Sigmoid colon (tissue), 7 donors: ENCODE data around the gene MTOR. TPM values are rescaled to one million over a fixed set of nuclear protein-coding genes. Genes with fewer than 3 reads are reported as not detected.

Source experiments
- DNase-seq: peaks from one replicate; pipeline ENCODE4 v3.0.0-alpha.2; 2019
- H3K27ac ChIP-seq, 4 donors: fragments of 200-600 bp; sonication (generic); one replicate each; pipeline ENCODE4 v1.5.1; 2016 to 2019; ENCODE audit warnings: mild to moderate bottlenecking in 1 of 4
- H3K27me3 ChIP-seq, 3 donors: fragments of 200-600 bp; sonication (generic); one replicate each; pipeline ENCODE4 v1.5.1; 2019; ENCODE audit warnings: mild to moderate bottlenecking in 1 of 3
- H3K36me3 ChIP-seq, 4 donors: fragments of 200-600 bp; sonication (generic); one replicate each; pipeline ENCODE4 v1.5.1; 2016 to 2019
- H3K4me1 ChIP-seq, 4 donors: fragments of 200-600 bp; sonication (generic); one replicate each; pipeline ENCODE4 v1.5.1; 2017 to 2019
- H3K4me3 ChIP-seq, 4 donors: fragments of 200-600 bp; sonication (generic); one replicate each; pipeline ENCODE4 v1.5.1; 2017 to 2019; ENCODE audit warnings: mild to moderate bottlenecking in 2 of 4, moderate library complexity in 1 of 4
- H3K9me3 ChIP-seq, 4 donors: fragments of 200-600 bp in 3 of 4; sonication (generic) in 3 of 4; one replicate each; pipeline versions ENCODE4 v1.5.1 to v1.6.1; 2013 to 2019
- EP300 ChIP-seq, 4 donors: sonication (generic); formaldehyde crosslinking; IDR thresholded peaks; one replicate each; pipeline ENCODE4 v1.6.1; 2017; ENCODE audit warnings: antibody characterized with exemption in 4 of 4
- POLR2A ChIP-seq, 2 donors: fragments of 450-650 bp; IDR thresholded peaks; one replicate each; pipeline ENCODE4 v1.6.1; 2016; ENCODE audit warnings: antibody characterized with exemption in 2 of 2, mild to moderate bottlenecking in 2 of 2, moderate library complexity in 2 of 2
- POLR2AphosphoS5 ChIP-seq, 4 donors: sonication (generic); formaldehyde crosslinking; IDR thresholded peaks; one replicate each; pipeline ENCODE4 v1.6.1; 2017; ENCODE audit warnings: antibody characterized with exemption in 4 of 4
- WGBS, 2 donors: extraction: QIAGEN DNeasy Blood & Tissue Kit; methylation state at CpG; one replicate each; pipeline ENCODE4 v1.1.7; 2013; 5-methylcytosine and 5-hydroxymethylcytosine counted together
- intact Hi-C: fragments of 100-400 bp; cut with DNase I; formaldehyde crosslinking; loops from one replicate; pipeline ENCODE4 v1.15.1; 2023
- polyA plus RNA-seq, 3 donors: library from polyadenylated mRNA; stranded (reverse); fragments of 200-250 nt; gene quantifications; one replicate each; pipeline ENCODE4 v1.2.3, GENCODE V29; 2013
- total RNA-seq, 4 donors: library from RNA; depleted of rRNA; stranded (reverse); fragments of >200 nt; gene quantifications; one replicate each; pipeline ENCODE4 v1.1.0, GENCODE V29; 2016
- TF ChIP-seq, protein P1 (sequence below), 4 experiments: fragments of 450-650 bp in 3 of 4; fragments of 200-600 bp in 1 of 4; IDR thresholded peaks; one replicate each; pipeline ENCODE4 v1.5.1; 2016 to 2019; ENCODE audit warnings: antibody characterized with exemption in 4 of 4, mild to moderate bottlenecking in 3 of 4, moderate library complexity in 2 of 4
- donor health status: healthy with polysubstance abuse.
- donor health status: Bipolar disorder and iron deficiency.
- donor health status: healthy.

Gene MTOR
- total and polyA plus RNA-seq, 7 donors = 7.6 to 38.1 (median 25.2) TPM

DNA sequence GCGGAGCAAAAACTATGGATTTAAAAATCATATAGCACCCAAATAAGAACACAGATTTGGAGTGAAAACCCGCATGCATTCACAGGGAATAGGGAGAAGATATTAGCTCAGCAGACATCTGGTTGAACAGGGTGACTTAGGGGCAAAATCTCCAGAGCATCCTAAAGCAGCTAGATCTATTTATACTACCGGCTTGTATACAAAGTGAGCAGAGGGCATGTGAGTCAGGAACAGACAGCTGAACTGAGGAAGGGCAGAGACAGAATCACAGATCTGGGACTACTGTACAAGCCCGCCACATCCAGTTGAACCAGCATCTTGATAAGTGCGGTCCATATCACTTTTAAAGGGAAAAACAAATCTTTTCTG, 127.5 kb downstream of the MTOR start:
- peaks cover 17 to 84% (median 37%) of the 10 kb centered on the region in 4 donors for H3K36me3 ChIP-seq
- intact Hi-C loops = no loop called here
- peaks cover 0 to 19% (median 17%) of the 10 kb centered on the region in 4 donors for H3K4me1 ChIP-seq
- no peak for DNase-seq
- H3K4me3 ChIP-seq = no peak overlapping the region
- WGBS, 2 donors = 46 to 56% methylated on average over 5 of the region's 5 CpGs
- no peaks in the 10 kb centered on the region for H3K27me3 ChIP-seq
- no peaks in the 10 kb centered on the region for H3K9me3 ChIP-seq
- no peak for TF ChIP-seq POLR2A (IDR thresholded peaks at IDR 0.05)
- peak in 1 of 4 donors; percentile 19 for TF ChIP-seq POLR2AphosphoS5 (IDR thresholded peaks at IDR 0.05)
- TF ChIP-seq, protein P1, sequence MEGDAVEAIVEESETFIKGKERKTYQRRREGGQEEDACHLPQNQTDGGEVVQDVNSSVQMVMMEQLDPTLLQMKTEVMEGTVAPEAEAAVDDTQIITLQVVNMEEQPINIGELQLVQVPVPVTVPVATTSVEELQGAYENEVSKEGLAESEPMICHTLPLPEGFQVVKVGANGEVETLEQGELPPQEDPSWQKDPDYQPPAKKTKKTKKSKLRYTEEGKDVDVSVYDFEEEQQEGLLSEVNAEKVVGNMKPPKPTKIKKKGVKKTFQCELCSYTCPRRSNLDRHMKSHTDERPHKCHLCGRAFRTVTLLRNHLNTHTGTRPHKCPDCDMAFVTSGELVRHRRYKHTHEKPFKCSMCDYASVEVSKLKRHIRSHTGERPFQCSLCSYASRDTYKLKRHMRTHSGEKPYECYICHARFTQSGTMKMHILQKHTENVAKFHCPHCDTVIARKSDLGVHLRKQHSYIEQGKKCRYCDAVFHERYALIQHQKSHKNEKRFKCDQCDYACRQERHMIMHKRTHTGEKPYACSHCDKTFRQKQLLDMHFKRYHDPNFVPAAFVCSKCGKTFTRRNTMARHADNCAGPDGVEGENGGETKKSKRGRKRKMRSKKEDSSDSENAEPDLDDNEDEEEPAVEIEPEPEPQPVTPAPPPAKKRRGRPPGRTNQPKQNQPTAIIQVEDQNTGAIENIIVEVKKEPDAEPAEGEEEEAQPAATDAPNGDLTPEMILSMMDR (IDR thresholded peaks at IDR 0.05) = no peak
- peak overlapping the region in 2 of 4 donors; percentile 54 to 58 for H3K27ac ChIP-seq

GRCh38 chr1:11134251-11134897, 128.0 kb downstream of the MTOR start:
- TF ChIP-seq, protein P1 (IDR thresholded peaks at IDR 0.05) = no peak
- TF ChIP-seq EP300 (IDR thresholded peaks at IDR 0.05) (no peak), POLR2AphosphoS5 (IDR thresholded peaks at IDR 0.05) (no peak), POLR2A (IDR thresholded peaks at IDR 0.05) (no peak)
- DNase-seq = no peak
- 38 to 72% methylated on average over 5 of the region's 5 CpGs for WGBS, 2 donors

GRCh38 chr1:11132563-11133293, 129.6 kb downstream of the MTOR start:
- Histone ChIP-seq H3K4me1 (peaks cover 0 to 19% (median 17%) of the 10 kb centered on the region in 4 donors), H3K4me3 (no peak overlapping the region), H3K27me3 (no peaks in the 10 kb centered on the region), H3K36me3 (peaks cover 34 to 84% (median 43%) of the 10 kb centered on the region in 4 donors), H3K27ac (no peak overlapping the region), H3K9me3 (no peaks in the 10 kb centered on the region)
- WGBS, 2 donors = 86 to 93% methylated on average over 8 of the region's 8 CpGs
- TF ChIP-seq, protein P1 (IDR thresholded peaks at IDR 0.05) = no peak
- TF ChIP-seq POLR2A (IDR thresholded peaks at IDR 0.05) = no peak
- TF ChIP-seq EP300 (IDR thresholded peaks at IDR 0.05) = no peak
- TF ChIP-seq POLR2AphosphoS5 (IDR thresholded peaks at IDR 0.05) = no peak
- no peak for DNase-seq
- intact Hi-C loops = no loop called here

More at GRCh38 chr1:11134251-11134897, 128.0 kb downstream of the MTOR start:
- no peak overlapping the region for H3K4me3 ChIP-seq
- peaks cover 22 to 84% (median 40%) of the 10 kb centered on the region in 4 donors for H3K36me3 ChIP-seq
- peak overlapping the region in 2 of 4 donors; percentile 54 to 58 for H3K27ac ChIP-seq
- no peaks in the 10 kb centered on the region for H3K9me3 ChIP-seq
- peaks cover 0 to 19% (median 17%) of the 10 kb centered on the region in 4 donors for H3K4me1 ChIP-seq
- no peaks in the 10 kb centered on the region for H3K27me3 ChIP-seq
- intact Hi-C loops = no loop called here

- WGBS, 2 donors = 74 to 87% methylated on average over 3 of the region's 3 CpGs
- intact Hi-C loops = no loop called here
Observed at GRCh38 chr1:11131816-11132215, 130.5 kb downstream of the MTOR start.

More at GRCh38 chr1:11131816-11132215, 130.5 kb downstream of the MTOR start:
- Histone ChIP-seq H3K9me3 (no peaks in the 10 kb centered on the region), H3K4me1 (peaks cover 0 to 19% (median 17%) of the 10 kb centered on the region in 4 donors), H3K27ac (no peak overlapping the region), H3K4me3 (no peak overlapping the region), H3K27me3 (no peaks in the 10 kb centered on the region), H3K36me3 (peaks cover 43 to 85% (median 50%) of the 10 kb centered on the region in 4 donors)
- DNase-seq = no peak
- no peak for TF ChIP-seq EP300 (IDR thresholded peaks at IDR 0.05)
- no peak for TF ChIP-seq POLR2AphosphoS5 (IDR thresholded peaks at IDR 0.05)
- TF ChIP-seq, protein P1 (IDR thresholded peaks at IDR 0.05) = no peak
- TF ChIP-seq POLR2A (IDR thresholded peaks at IDR 0.05) = no peak
